HG03139 (cell line): ENCODE results near the gene BRAF.
A peak's percentile ranks its signal among the peaks of the same experiment; 100 is the strongest.
"Not testable (repeated sequence)": the region's sequence is repeated elsewhere in the genome, so short reads cannot be mapped to it uniquely, and the experiment has no call there.

ENCODE experiments used
- ATAC-seq: cut with Tn5 transposase; IDR thresholded peaks from one replicate; pipeline ENCODE4 v1.9.1; 2021; ENCODE audit not compliant: unreplicated experiment

Gene BRAF

GRCh38 chr7:140719721-140720120, 205.0 kb downstream of the BRAF start:
- no peak for ATAC-seq

GRCh38 chr7:140714331-140715040, 210.2 kb downstream of the BRAF start:
- no peak for ATAC-seq

GRCh38 chr7:140712392-140712791, 212.3 kb downstream of the BRAF start:
- ATAC-seq: not testable (repeated sequence)

- not testable (repeated sequence) for ATAC-seq
Measured at GRCh38 chr7:140708764-140709163, 216.0 kb downstream of the BRAF start.

- no peak for ATAC-seq
Measured at GRCh38 chr7:140707132-140707531, 217.6 kb downstream of the BRAF start.

GRCh38 chr7:140704205-140704604, 220.5 kb downstream of the BRAF start:
- no peak for ATAC-seq

- ATAC-seq: no peak
Measured at GRCh38 chr7:140702774-140703173, 222.0 kb downstream of the BRAF start.

- no peak for ATAC-seq
Measured at GRCh38 chr7:140698477-140698876, 226.3 kb downstream of the BRAF start.

GRCh38 chr7:140697447-140698143, 227.1 kb downstream of the BRAF start:
- no peak for ATAC-seq

GRCh38 chr7:140696680-140697446, 227.9 kb downstream of the BRAF start, which contains the start of gene NDUFB2:
NDUFB2 (plus strand) TSS chr7:140696708; CDS start chr7:140696745, 37 bp downstream.
- peak; percentile 78 for ATAC-seq

- ATAC-seq: peak; percentile 90
Measured at GRCh38 chr7:140696024-140696679, 228.6 kb downstream of the BRAF start.

GRCh38 chr7:140695381-140695780, 229.3 kb downstream of the BRAF start:
- ATAC-seq: no peak

GRCh38 chr7:140694592-140694991, 230.1 kb downstream of the BRAF start:
- no peak for ATAC-seq

- ATAC-seq: not testable (repeated sequence)
Measured at GRCh38 chr7:140693849-140694248, 230.9 kb downstream of the BRAF start.

GRCh38 chr7:140691376-140692045, 233.2 kb downstream of the BRAF start:
- ATAC-seq: no peak

GRCh38 chr7:140689199-140690152, 235.3 kb downstream of the BRAF start:
- ATAC-seq: no peak

- no peak for ATAC-seq
Measured at GRCh38 chr7:140688341-140688740, 236.4 kb downstream of the BRAF start.

- no peak for ATAC-seq
Measured at GRCh38 chr7:140686921-140687320, 237.8 kb downstream of the BRAF start.

- ATAC-seq: no peak
Measured at GRCh38 chr7:140685407-140686087, 239.2 kb downstream of the BRAF start.
